Measurements from ENCODE around the gene ARVCF.

Gene ARVCF, protein sequence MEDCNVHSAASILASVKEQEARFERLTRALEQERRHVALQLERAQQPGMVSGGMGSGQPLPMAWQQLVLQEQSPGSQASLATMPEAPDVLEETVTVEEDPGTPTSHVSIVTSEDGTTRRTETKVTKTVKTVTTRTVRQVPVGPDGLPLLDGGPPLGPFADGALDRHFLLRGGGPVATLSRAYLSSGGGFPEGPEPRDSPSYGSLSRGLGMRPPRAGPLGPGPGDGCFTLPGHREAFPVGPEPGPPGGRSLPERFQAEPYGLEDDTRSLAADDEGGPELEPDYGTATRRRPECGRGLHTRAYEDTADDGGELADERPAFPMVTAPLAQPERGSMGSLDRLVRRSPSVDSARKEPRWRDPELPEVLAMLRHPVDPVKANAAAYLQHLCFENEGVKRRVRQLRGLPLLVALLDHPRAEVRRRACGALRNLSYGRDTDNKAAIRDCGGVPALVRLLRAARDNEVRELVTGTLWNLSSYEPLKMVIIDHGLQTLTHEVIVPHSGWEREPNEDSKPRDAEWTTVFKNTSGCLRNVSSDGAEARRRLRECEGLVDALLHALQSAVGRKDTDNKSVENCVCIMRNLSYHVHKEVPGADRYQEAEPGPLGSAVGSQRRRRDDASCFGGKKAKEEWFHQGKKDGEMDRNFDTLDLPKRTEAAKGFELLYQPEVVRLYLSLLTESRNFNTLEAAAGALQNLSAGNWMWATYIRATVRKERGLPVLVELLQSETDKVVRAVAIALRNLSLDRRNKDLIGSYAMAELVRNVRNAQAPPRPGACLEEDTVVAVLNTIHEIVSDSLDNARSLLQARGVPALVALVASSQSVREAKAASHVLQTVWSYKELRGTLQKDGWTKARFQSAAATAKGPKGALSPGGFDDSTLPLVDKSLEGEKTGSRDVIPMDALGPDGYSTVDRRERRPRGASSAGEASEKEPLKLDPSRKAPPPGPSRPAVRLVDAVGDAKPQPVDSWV

DNA sequence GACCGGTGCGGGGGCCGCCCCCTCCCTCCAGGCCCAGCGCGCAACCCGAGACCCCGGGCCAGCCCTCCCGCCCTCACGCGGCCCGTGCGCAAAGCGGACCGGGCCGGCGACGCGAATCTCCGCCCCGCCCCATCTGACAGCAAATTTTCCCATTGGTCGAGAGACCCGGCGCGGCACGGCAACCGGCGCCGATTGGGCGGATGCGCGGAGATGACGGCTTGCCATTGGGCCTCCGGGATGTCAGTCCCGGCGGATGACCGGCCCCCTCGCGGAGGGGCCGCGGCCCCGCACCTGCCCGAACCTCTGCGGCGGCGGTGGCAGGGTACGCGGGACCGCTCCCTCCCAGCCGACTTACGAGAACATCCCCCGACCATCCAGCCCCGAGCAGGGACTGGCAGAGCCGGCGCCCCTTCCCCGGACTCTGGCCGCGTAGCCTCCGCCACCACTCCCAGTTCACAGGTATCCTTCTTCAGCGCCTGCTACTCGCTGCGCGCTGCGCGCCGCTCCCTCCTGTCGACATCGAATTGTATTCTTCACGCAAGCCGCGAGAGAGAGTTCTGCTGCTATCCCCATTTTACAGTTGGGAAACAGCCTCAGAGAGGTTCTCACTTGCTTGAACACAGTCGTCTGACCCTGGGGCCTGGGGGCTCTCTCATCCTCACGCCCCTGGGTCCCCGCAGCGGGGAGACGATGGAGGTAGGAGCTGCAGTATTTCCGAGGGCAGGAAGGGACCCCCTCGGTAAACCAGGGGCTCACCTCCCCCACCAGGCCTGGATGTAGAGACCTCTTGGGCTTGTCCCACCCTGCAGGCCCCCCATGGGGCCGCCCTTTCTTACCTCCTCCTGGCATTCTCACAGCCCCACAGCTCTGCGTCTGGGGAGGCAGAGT, at the start of gene ARVCF:
TSS of gene ARVCF (minus strand) at position 90 of the 888 bp plus-strand sequence. CDS start 26,029 bp downstream, outside the sequence.
- Histone ChIP-seq H3K4me1 (ENCODE audit: insufficient read depth, low read length) (peaks cover 20% of the 10 kb centered on the region), H3K4me3 (ENCODE audit: low read depth in 1 of 2, low read length in 2 of 2) (peak within 1 kb of the TSS; percentile 65 to 87), H3K9me3 (ENCODE audit: low read length) (no peaks in the 10 kb centered on the region), H3K27ac (ENCODE audit: low read depth, low read length) (peak within 1 kb of the TSS; percentile 52), H3K27me3 (ENCODE audit: control insufficient read depth in 1 of 2, insufficient read depth in 2 of 2, low read length in 2 of 2) (no peaks in the 10 kb centered on the region), H3K36me3 (ENCODE audit: insufficient read depth, low read length) (no peaks in the 10 kb centered on the region), H3K9ac (ENCODE audit: low read length) (no peak within 1 kb of the TSS)

DNA sequence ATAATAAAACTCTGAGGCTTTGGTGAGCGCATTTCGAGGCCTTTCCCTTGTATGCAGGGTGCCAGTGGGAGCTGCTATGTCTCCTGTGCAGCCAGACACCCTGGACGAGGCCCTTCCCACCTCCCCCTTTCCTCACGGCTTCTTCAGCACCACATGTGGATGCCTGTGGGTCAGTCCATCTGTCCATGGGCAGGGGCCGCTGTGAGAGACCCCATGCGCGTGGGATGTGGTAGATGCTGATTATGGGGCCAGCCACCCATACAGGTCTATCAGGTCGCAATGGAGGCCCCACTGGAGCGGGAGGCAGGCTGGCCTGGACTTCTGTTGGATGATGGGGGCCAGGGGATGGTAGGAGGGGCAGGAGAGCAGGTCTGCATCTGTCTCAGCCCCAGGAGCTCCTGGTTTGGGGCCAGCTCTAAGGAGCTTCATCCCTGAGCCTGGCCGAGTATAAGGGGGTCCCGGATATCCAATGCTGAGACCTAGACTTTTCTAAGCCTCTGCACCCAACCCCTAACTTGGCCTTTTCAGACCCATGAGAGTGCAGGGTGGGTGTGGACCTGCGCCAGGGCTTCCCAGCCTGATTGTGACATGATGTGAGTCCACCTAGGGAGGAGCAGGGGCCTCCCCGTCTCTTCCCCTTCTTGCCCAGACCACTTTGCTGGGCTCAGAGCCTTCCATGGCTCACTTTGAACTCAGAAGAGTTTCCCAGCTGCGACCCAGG, 49.4 kb upstream of the ARVCF start:
- peaks cover 19% of the 10 kb centered on the region for H3K36me3 ChIP-seq (ENCODE audit: insufficient read depth, low read length)
- H3K27ac ChIP-seq (ENCODE audit: low read depth, low read length), result no peak overlapping the region
- no peak overlapping the region for H3K9ac ChIP-seq (ENCODE audit: low read length)
- no peak overlapping the region for H3K4me3 ChIP-seq (ENCODE audit: low read depth in 1 of 2, low read length in 2 of 2)
- no peaks in the 10 kb centered on the region for H3K9me3 ChIP-seq (ENCODE audit: low read length)
- no peaks in the 10 kb centered on the region for H3K4me1 ChIP-seq (ENCODE audit: insufficient read depth, low read length)
- no peaks in the 10 kb centered on the region for H3K27me3 ChIP-seq (ENCODE audit: control insufficient read depth in 1 of 2, insufficient read depth in 2 of 2, low read length in 2 of 2)

DNA sequence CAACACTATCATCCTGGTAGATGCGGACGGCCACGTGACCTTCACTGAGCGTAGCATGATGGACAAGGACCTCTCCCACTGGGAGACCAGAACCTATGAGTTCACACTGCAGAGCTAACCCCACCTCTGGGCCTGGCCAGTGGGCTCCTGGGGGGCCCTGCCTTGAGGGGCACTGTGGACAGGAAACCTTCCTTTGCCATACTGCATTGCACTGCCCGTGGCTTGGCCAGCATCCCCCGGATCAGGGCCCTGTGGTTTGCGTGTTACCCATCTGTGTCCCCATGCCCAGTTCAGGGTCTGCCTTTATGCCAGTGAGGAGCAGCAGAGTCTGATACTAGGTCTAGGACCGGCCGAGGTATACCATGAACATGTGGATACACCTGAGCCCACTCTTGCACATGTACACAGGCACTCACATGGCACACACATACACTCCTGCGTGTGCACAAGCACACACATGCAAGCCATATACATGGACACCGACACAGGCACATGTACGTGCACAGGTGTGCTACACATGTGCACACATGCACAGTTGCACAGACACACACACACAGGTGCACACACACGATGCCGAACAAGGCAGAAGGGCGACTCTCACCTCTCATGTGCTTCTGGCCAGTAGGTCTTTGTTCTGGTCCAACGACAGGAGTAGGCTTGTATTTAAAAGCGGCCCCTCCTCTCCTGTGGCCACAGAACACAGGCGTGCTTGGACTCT, 48.1 kb upstream of the ARVCF start:
- Histone ChIP-seq H3K36me3 (ENCODE audit: insufficient read depth, low read length) (peaks cover 20% of the 10 kb centered on the region), H3K4me1 (ENCODE audit: insufficient read depth, low read length) (no peaks in the 10 kb centered on the region), H3K27me3 (ENCODE audit: control insufficient read depth in 1 of 2, insufficient read depth in 2 of 2, low read length in 2 of 2) (no peaks in the 10 kb centered on the region), H3K27ac (ENCODE audit: low read depth, low read length) (no peak overlapping the region), H3K9me3 (ENCODE audit: low read length) (no peaks in the 10 kb centered on the region), H3K9ac (ENCODE audit: low read length) (no peak overlapping the region), H3K4me3 (ENCODE audit: low read depth in 1 of 2, low read length in 2 of 2) (no peak overlapping the region)

DNA sequence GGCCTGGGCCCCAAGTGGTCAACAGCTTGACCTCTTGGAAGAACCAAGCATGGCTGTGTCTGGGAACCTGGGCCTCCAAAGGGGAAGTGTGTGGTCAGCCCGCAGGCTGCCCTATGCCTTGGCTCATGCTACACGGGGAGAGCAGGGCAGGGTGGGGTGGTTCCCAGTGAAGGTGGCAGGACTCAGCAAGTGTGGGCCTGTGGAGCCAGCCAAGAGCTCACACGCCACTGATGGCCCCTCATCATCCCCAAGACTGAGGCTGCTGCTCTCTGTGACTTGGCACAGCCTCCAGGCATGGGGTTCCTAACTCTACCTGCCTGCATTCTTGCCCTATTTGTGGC, 47.5 kb upstream of the ARVCF start:
- H3K27ac ChIP-seq (ENCODE audit: low read depth, low read length), result no peak overlapping the region
- no peaks in the 10 kb centered on the region for H3K4me1 ChIP-seq (ENCODE audit: insufficient read depth, low read length)
- H3K36me3 ChIP-seq (ENCODE audit: insufficient read depth, low read length), result peaks cover 26% of the 10 kb centered on the region
- no peak overlapping the region for H3K9ac ChIP-seq (ENCODE audit: low read length)
- no peak overlapping the region for H3K4me3 ChIP-seq (ENCODE audit: low read depth in 1 of 2, low read length in 2 of 2)
- no peaks in the 10 kb centered on the region for H3K27me3 ChIP-seq (ENCODE audit: control insufficient read depth in 1 of 2, insufficient read depth in 2 of 2, low read length in 2 of 2)
- H3K9me3 ChIP-seq (ENCODE audit: low read length), result no peaks in the 10 kb centered on the region

DNA sequence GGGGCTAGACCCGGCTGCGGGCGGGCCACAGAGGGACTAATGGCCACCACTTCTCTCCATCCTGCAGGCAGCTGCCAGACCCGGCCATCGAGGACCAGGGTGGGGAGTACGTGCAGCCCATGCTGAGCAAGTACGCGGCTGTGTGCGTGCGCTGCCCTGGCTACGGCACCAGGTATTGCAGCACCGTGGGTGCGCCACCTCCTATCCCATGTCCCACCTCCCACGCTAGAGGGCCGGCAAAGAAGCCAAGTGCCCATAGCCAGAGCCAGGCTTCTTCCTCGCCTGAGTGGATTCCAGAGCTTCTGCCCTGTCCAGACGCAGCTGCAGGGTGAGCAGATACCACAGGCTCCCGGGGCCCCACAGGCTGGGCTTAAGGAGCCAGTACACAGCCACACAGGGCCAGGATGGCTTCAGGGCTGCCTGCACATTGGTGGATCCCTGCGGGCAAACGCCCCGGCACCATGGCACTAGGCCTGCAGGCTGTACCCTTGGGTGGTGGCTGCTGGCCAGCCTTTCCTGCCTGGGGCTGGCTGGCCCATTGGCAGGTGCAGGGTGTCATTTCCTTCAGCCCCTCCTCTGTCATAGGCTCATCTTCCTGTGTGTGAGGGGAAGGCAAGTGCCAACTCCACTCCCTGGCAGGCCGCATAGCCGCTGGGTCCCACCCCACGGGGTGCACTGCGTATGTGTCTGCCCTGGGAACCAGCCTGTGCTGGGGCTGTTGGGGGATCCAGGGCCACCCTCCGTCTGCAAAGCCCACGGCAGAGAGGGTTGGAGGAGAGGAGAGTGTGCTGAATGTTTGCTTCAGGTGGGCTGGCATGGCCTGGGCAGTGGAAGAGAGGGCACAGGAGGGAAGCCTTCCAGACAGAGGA, 46.9 kb upstream of the ARVCF start:
- Histone ChIP-seq H3K27ac (ENCODE audit: low read depth, low read length) (no peak overlapping the region), H3K4me1 (ENCODE audit: insufficient read depth, low read length) (no peaks in the 10 kb centered on the region), H3K36me3 (ENCODE audit: insufficient read depth, low read length) (peaks cover 26% of the 10 kb centered on the region), H3K27me3 (ENCODE audit: control insufficient read depth in 1 of 2, insufficient read depth in 2 of 2, low read length in 2 of 2) (no peaks in the 10 kb centered on the region), H3K4me3 (ENCODE audit: low read depth in 1 of 2, low read length in 2 of 2) (no peak overlapping the region), H3K9me3 (ENCODE audit: low read length) (no peaks in the 10 kb centered on the region), H3K9ac (ENCODE audit: low read length) (no peak overlapping the region)

DNA sequence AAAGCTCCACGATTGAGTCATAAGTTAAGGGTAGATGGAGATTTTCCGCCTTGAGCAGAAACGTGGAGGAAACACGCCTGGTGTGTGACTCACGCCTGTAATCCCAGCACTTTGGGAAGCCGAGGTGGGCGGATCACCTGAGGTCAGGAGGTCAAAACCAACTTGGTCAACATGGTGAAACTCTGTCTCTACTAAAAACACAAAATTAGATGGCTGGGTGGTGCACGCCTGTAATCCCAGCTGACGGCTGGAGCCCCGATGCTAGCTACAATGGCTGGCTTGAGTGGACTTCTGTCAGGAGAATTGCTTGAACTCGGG, 46.1 kb upstream of the ARVCF start:
- Histone ChIP-seq H3K27ac (ENCODE audit: low read depth, low read length) (no peak overlapping the region), H3K4me1 (ENCODE audit: insufficient read depth, low read length) (no peaks in the 10 kb centered on the region), H3K4me3 (ENCODE audit: low read depth in 1 of 2, low read length in 2 of 2) (no peak overlapping the region), H3K27me3 (ENCODE audit: control insufficient read depth in 1 of 2, insufficient read depth in 2 of 2, low read length in 2 of 2) (no peaks in the 10 kb centered on the region), H3K9ac (ENCODE audit: low read length) (no peak overlapping the region), H3K9me3 (ENCODE audit: low read length) (no peaks in the 10 kb centered on the region), H3K36me3 (ENCODE audit: insufficient read depth, low read length) (peaks cover 29% of the 10 kb centered on the region)

DNA sequence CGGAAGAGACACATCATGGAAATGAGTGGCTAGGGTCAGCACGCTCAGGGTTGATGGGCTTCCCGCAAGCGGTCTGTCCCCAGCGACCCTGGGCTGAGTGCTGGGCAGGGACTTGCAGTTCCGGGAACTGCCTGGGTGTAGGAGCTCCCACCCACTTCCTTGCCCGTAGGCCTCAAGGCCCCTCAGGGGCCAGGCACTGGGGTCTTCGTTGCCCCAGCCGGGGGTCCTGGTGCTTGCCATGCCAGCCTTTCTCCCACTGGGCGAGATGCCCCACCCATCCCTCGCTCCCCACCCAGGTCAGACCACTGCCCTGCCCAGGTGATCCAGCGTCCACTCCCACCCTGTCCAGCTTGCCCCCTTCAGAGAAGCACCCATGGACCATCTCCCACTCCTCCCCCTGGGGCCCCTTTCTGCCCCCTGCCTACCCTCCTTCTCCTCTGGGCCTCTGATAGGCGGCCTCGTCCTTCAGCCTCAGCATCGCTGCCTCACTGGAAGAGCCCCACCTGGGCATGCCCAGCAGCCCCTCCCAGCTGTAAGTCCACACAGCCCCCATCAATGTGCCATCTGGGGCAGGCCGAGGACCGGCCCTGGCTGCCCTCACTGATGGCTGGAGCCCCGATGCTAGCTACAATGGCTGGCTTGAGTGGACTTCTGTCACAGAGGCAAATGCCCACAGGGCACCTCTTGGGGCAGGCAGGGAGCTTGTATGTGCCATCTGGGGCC, 45.6 kb upstream of the ARVCF start:
- no peaks in the 10 kb centered on the region for H3K4me1 ChIP-seq (ENCODE audit: insufficient read depth, low read length)
- H3K27me3 ChIP-seq (ENCODE audit: control insufficient read depth in 1 of 2, insufficient read depth in 2 of 2, low read length in 2 of 2), result no peaks in the 10 kb centered on the region
- no peak overlapping the region for H3K9ac ChIP-seq (ENCODE audit: low read length)
- no peak overlapping the region for H3K4me3 ChIP-seq (ENCODE audit: low read depth in 1 of 2, low read length in 2 of 2)
- H3K36me3 ChIP-seq (ENCODE audit: insufficient read depth, low read length), result peaks cover 34% of the 10 kb centered on the region
- H3K9me3 ChIP-seq (ENCODE audit: low read length), result no peaks in the 10 kb centered on the region
- H3K27ac ChIP-seq (ENCODE audit: low read depth, low read length), result no peak overlapping the region

DNA sequence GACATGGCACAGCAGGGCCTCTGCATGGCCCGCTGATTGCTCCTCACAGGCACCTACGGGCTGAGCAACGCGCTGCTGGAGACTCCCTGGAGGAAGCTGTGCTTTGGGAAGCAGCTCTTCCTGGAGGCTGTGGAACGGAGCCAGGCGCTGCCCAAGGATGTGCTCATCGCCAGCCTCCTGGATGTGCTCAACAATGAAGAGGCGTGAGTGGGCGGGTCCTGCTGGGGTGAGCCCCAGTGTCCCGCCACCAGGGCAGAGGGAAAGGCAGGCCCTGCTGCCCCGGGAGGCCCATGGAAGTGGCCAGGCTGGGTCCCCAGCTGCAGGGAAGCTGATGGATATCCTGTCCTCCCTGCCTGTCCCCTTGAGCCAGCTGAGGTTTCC, 44.8 kb upstream of the ARVCF start:
- Histone ChIP-seq H3K4me1 (ENCODE audit: insufficient read depth, low read length) (no peaks in the 10 kb centered on the region), H3K36me3 (ENCODE audit: insufficient read depth, low read length) (peaks cover 40% of the 10 kb centered on the region), H3K27me3 (ENCODE audit: control insufficient read depth in 1 of 2, insufficient read depth in 2 of 2, low read length in 2 of 2) (no peaks in the 10 kb centered on the region), H3K27ac (ENCODE audit: low read depth, low read length) (no peak overlapping the region), H3K9me3 (ENCODE audit: low read length) (no peaks in the 10 kb centered on the region), H3K4me3 (ENCODE audit: low read depth in 1 of 2, low read length in 2 of 2) (no peak overlapping the region), H3K9ac (ENCODE audit: low read length) (no peak overlapping the region)

DNA sequence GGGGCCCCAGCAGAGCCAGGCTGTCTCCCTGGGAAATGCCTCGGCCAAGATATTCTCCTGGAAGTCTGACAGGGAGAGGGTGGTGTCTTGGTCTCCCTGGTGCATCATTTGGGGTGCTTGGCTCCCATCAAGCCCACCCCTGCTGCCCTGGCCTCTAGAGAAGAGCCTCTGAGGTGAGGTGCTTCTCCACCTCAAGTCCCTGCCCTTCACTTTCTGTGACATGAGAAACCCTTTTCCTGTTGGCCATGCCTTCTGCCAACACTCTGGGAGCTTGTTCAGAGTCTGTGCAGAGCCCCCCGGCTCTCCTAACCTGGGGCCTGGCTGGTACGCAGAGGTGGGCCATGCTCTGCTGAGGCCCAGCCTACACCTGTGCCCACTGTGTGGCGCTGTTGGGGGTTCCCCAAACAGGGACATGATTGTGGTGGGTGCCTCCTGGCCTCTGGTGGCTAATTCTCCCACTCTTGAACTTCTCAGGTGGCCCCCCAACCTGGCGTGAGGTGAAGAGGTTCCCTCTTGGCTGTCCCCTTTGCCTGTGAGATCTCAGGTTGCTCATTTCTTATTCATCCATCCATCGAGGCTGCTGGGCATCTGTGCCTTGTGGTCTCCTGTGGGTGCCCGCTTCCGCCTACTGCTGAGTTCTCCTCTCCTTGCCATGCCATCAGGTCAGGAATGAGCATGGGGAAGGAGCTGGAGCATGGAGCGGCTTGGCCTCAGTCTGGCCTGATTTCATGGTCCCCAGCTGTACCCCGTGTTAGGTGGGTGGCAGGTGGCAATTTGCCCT, 44.3 kb upstream of the ARVCF start:
- no peak overlapping the region for H3K4me3 ChIP-seq (ENCODE audit: low read depth in 1 of 2, low read length in 2 of 2)
- H3K9ac ChIP-seq (ENCODE audit: low read length), result no peak overlapping the region
- no peaks in the 10 kb centered on the region for H3K4me1 ChIP-seq (ENCODE audit: insufficient read depth, low read length)
- no peaks in the 10 kb centered on the region for H3K27me3 ChIP-seq (ENCODE audit: control insufficient read depth in 1 of 2, insufficient read depth in 2 of 2, low read length in 2 of 2)
- H3K9me3 ChIP-seq (ENCODE audit: low read length), result no peaks in the 10 kb centered on the region
- H3K36me3 ChIP-seq (ENCODE audit: insufficient read depth, low read length), result peaks cover 44% of the 10 kb centered on the region
- H3K27ac ChIP-seq (ENCODE audit: low read depth, low read length), result no peak overlapping the region
